Stomach (tissue), 9 donors: ENCODE measurements around the gene TBC1D9B. TPM values are rescaled to one million over a fixed set of nuclear protein-coding genes. Genes with fewer than 3 reads are reported as not detected.

Experiments used
- DNase-seq, 2 donors: peaks; one replicate each; pipeline versions ENCODE4 v3.0.0 to v3.0.0-alpha.2; 2013 to 2019
- H3K27ac ChIP-seq, 5 donors: fragments of 200-600 bp in 4 of 5; sonication (generic) in 4 of 5; one replicate each; pipeline ENCODE4 v1.5.1; 2013 to 2019; ENCODE audit warnings: mild to moderate bottlenecking in 1 of 5, moderate library complexity in 1 of 5
- H3K27me3 ChIP-seq, 3 donors: fragments of 200-600 bp; sonication (generic); one replicate each; pipeline ENCODE4 v1.5.1; 2017 to 2019; ENCODE audit warnings: mixed run types in 1 of 3
- H3K36me3 ChIP-seq, 4 donors: fragments of 200-600 bp; sonication (generic); 1 replicate in 3 of 4; 2 replicates in 1 of 4; pipeline ENCODE4 v1.5.1; 2016 to 2019
- H3K4me1 ChIP-seq, 4 donors: fragments of 200-600 bp; sonication (generic); one replicate each; pipeline ENCODE4 v1.5.1; 2016 to 2019
- H3K4me3 ChIP-seq, 4 donors: fragments of 200-600 bp; sonication (generic) in 3 of 4; one replicate each; pipeline ENCODE4 v1.5.1; 2016 to 2019; ENCODE audit warnings: mild to moderate bottlenecking in 1 of 4
- H3K9me3 ChIP-seq, 4 donors: fragments of 200-600 bp; sonication (generic); one replicate each; pipeline ENCODE4 v1.5.1; 2016 to 2019
- EP300 ChIP-seq: sonication (generic); formaldehyde crosslinking; IDR thresholded peaks from one replicate; pipeline ENCODE4 v1.6.1; 2017; ENCODE audit warnings: antibody characterized with exemption
- POLR2A ChIP-seq, 4 donors: fragments of 450-650 bp; IDR thresholded peaks; one replicate each; pipeline ENCODE4 v1.6.1; 2016; ENCODE audit warnings: antibody characterized with exemption in 4 of 4, control low read depth in 2 of 4, mild to moderate bottlenecking in 1 of 4, moderate library complexity in 1 of 4
- POLR2AphosphoS5 ChIP-seq, 3 donors: sonication (generic); formaldehyde crosslinking; IDR thresholded peaks; one replicate each; pipeline ENCODE4 v1.6.1; 2016; ENCODE audit warnings: antibody characterized with exemption in 3 of 3
- WGBS, 5 donors: extraction: QIAGEN DNeasy Blood & Tissue Kit in 3 of 5; methylation state at CpG; one replicate each; pipeline versions ENCODE4 v1.1.5 to v1.1.7; 2013 to 2018; 5-methylcytosine and 5-hydroxymethylcytosine counted together
- intact Hi-C: fragments of 100-400 bp; cut with DNase I; formaldehyde crosslinking; loops from one replicate; pipeline ENCODE4 v1.15.1; 2023; ENCODE audit warnings: low total_unique reads
- polyA plus RNA-seq, 3 donors: library from polyadenylated mRNA; stranded (reverse); fragments of 200-250 nt; gene quantifications; one replicate each; pipeline ENCODE4 v1.2.3, GENCODE V29; 2013
- total RNA-seq, 5 donors: library from RNA; depleted of rRNA; stranded (reverse); fragments of >200 nt; gene quantifications; one replicate each; pipeline versions ENCODE4 v1.1.0 to v1.2.3, GENCODE V29; 2014 to 2016
- TF ChIP-seq, protein P1 (sequence below), 7 experiments: fragments of 450-650 bp in 4 of 7; fragments of 200-600 bp in 3 of 7; sonication (generic) in 3 of 7; IDR thresholded peaks; one replicate each; pipeline ENCODE4 v1.5.1; 2016 to 2019; ENCODE audit warnings: antibody characterized with exemption in 7 of 7, control low read depth in 2 of 7, mild to moderate bottlenecking in 1 of 7
- donor health status: healthy with polysubstance abuse.
- donor health status: Bipolar disorder and iron deficiency.
- donor health status: healthy.

The TBC1D9B gene
- total and polyA plus RNA-seq, 8 donors = 29.9 to 260 (median 60.1) TPM

DNA sequence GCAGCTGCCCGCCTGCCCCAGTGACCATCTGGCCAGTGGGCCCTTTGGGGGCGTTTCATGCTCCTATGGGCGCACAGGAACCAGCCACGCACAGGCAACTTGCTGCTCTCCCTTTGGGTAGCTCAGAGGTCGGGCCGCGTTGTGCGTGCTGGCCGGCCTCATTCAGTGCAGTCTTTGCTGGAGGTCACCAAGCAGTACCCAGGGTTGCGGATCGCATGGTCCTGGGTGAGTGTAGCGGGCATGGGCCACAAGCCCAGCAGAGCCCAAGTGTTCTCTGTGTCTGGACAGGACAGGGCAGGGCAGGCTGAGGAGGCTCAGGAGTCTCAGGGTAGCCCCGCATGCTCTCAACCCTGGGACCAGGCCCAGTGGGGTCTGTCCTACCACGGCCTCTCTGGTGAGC lies 39.2 kb downstream of the TBC1D9B start:
- TF ChIP-seq, protein P1, sequence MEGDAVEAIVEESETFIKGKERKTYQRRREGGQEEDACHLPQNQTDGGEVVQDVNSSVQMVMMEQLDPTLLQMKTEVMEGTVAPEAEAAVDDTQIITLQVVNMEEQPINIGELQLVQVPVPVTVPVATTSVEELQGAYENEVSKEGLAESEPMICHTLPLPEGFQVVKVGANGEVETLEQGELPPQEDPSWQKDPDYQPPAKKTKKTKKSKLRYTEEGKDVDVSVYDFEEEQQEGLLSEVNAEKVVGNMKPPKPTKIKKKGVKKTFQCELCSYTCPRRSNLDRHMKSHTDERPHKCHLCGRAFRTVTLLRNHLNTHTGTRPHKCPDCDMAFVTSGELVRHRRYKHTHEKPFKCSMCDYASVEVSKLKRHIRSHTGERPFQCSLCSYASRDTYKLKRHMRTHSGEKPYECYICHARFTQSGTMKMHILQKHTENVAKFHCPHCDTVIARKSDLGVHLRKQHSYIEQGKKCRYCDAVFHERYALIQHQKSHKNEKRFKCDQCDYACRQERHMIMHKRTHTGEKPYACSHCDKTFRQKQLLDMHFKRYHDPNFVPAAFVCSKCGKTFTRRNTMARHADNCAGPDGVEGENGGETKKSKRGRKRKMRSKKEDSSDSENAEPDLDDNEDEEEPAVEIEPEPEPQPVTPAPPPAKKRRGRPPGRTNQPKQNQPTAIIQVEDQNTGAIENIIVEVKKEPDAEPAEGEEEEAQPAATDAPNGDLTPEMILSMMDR (IDR thresholded peaks at IDR 0.05) = no peak
- TF ChIP-seq POLR2AphosphoS5 (IDR thresholded peaks at IDR 0.05) = no peak
- no peak for TF ChIP-seq EP300
- TF ChIP-seq POLR2A (IDR thresholded peaks at IDR 0.05) = no peak
- H3K36me3 ChIP-seq = peaks cover 52 to 97% (median 97%) of the 10 kb centered on the region in 4 donors
- DNase-seq = no peak
- no peak overlapping the region for H3K4me3 ChIP-seq
- H3K27ac ChIP-seq = no peak overlapping the region
- intact Hi-C loops = no loop called here
- H3K9me3 ChIP-seq = no peaks in the 10 kb centered on the region
- 96 to 98% (median 97%) methylated on average over 10 to 14 of the region's 14 CpGs for WGBS, 5 donors
- H3K27me3 ChIP-seq = no peaks in the 10 kb centered on the region
- H3K4me1 ChIP-seq = no peaks in the 10 kb centered on the region

DNA sequence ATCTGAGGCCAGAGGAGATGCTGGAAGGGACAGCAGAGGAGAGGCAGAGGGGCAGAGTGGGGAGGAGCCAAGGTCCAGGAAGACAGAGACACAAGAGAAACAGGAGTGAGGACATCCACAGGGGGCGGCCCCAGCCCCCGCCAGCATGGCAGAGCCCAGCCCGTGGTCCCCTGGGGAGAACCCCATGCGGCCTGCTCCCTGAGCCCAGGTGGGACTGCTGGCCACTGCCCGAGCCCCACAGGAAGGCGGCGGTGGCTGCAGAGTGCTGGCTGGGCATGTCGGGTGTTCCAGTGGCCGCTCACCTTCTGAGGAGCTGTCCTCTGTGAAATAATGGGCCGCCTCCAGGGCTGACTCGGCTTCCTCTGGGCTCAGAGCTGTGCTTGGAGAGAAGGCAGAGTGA lies 40.2 kb downstream of the TBC1D9B start:
- no peak for DNase-seq
- Histone ChIP-seq H3K36me3 (peaks cover 52 to 97% (median 97%) of the 10 kb centered on the region in 4 donors), H3K4me3 (no peak overlapping the region), H3K9me3 (peaks cover 0 to under 1% (median 0%) of the 10 kb centered on the region in 4 donors), H3K4me1 (no peaks in the 10 kb centered on the region), H3K27me3 (no peaks in the 10 kb centered on the region), H3K27ac (no peak overlapping the region)
- intact Hi-C loops = no loop called here
- TF ChIP-seq POLR2AphosphoS5 (IDR thresholded peaks at IDR 0.05) (no peak), EP300 (no peak), POLR2A (IDR thresholded peaks at IDR 0.05) (no peak)
- TF ChIP-seq, protein P1 (IDR thresholded peaks at IDR 0.05) = no peak
- WGBS, 5 donors = 84 to 96% (median 91%) methylated on average over 8 to 11 of the region's 11 CpGs

DNA sequence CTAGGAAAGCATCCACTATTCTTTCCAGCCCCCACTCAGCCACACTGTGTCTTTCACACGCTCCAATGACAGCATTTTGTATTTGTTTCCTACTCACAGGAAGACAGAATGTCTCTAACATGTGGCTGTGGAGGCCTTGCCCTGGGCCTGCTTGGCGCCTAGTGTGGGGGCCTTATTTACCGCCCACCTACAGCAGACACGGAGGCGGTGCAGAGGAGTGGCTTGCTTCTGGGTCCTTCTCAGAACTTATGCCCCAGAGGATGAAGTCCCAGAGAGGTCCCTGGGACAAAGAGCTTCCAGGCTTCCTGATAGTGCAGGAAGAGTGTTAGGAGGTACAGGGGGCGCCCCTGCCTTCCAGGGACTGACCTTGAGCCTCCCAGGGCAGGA lies 40.6 kb downstream of the TBC1D9B start:
- peaks cover 0 to 5% (median 0%) of the 10 kb centered on the region in 4 donors for H3K9me3 ChIP-seq
- no peaks in the 10 kb centered on the region for H3K4me1 ChIP-seq
- WGBS, 5 donors = 91 to 95% (median 94%) methylated on average over 6 of the region's 6 CpGs
- TF ChIP-seq POLR2A (IDR thresholded peaks at IDR 0.05) (no peak), EP300 (no peak), POLR2AphosphoS5 (IDR thresholded peaks at IDR 0.05) (no peak)
- TF ChIP-seq, protein P1 (IDR thresholded peaks at IDR 0.05) = no peak
- no peak overlapping the region for H3K4me3 ChIP-seq
- no peak for DNase-seq
- no peaks in the 10 kb centered on the region for H3K27me3 ChIP-seq
- intact Hi-C loops = no loop called here
- peaks cover 50 to 97% (median 97%) of the 10 kb centered on the region in 4 donors for H3K36me3 ChIP-seq
- no peak overlapping the region for H3K27ac ChIP-seq

DNA sequence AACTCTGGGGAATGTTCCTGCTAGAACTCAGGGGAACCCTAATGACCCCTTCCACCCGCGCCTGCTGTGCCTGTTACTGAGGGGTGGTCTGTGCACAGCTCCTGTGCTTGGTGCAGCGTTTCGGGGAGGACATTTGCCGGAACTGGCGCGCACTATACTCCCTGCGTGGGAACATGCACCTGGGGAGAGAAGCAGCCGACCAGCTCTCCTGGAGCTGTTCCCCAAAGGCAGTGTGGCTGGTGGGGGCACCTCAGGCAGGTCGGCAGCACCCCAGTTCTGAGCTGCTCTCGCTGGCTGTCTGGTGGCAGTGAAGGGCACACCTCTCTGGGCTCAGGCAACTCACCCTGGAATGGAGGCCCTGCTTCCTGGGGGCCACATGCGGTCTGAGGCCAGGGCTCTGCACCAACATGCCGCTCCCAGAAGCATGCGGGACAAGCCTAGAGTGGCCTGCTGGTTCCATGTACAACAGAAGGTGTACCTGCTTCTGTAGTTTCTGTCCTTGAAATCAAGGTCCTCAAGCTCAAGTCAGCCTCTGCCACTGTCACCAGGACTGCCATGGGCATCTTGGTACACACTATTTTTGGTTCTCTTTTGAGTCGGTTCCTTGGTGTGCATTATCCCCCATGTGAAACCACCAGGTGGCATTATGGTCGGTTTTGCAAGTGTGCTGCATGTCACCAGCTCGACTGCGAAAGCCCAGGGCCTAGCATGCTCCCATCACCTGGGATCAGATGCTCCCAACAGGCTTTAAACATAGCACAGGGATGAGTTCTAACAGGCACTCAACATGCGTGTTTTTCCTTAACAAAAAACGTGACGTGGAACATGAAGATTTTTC lies 41.2 kb downstream of the TBC1D9B start:
- Histone ChIP-seq H3K27ac (no peak overlapping the region), H3K4me3 (no peak overlapping the region), H3K36me3 (peaks cover 50 to 99% (median 94%) of the 10 kb centered on the region in 4 donors), H3K4me1 (no peaks in the 10 kb centered on the region), H3K9me3 (peaks cover 0 to 6% (median 0%) of the 10 kb centered on the region in 4 donors), H3K27me3 (no peaks in the 10 kb centered on the region)
- 80 to 88% (median 85%) methylated on average over 20 to 21 of the region's 21 CpGs for WGBS, 5 donors
- intact Hi-C loops = no loop called here
- TF ChIP-seq POLR2AphosphoS5 (IDR thresholded peaks at IDR 0.05) = no peak
- no peak for DNase-seq
